GM12878 (cell line): ENCODE results near the gene NCBP1. TPM values are rescaled to one million over a fixed set of nuclear protein-coding genes. Genes with fewer than 3 reads are reported as not detected.

Experiments
- ATAC-seq: fragments of 200-7000 bp; cut with Tn5 transposase; 3 replicates; pipeline ENCODE4 v1.9.1; 2020; ENCODE audit warnings: mild to moderate bottlenecking, moderate library complexity
- BruUV-seq: library from RNA; stranded (reverse); fragments of 400-500 nt; replicated peaks from 2 replicates; lab custom pipeline; 2021; lab: Mats Ljungman, UMichigan
- CTCF ChIA-PET: fragments of 300-600 bp; sonication (Branson Sonifier 250); formaldehyde crosslinking; extraction: SDS; loops from one replicate; lab custom pipeline; 2021; ENCODE audit warnings: inconsistent platforms; lab: Yijun Ruan, JAX
- POLR2A ChIA-PET: fragments of 350-600 bp; formaldehyde crosslinking; extraction: SDS; loops from one replicate; lab custom pipeline; 2021; ENCODE audit warnings: inconsistent platforms; lab: Charles Lee
- RAD21 ChIA-PET: fragments of 300-600 bp; sonication (Branson Sonifier 250); formaldehyde crosslinking; loops from one replicate; lab custom pipeline; 2023; ENCODE audit warnings: antibody characterized with exemption; ENCODE audit not compliant: unreplicated experiment; lab: Charles Lee
- SMC1A ChIA-PET: fragments of 300-600 bp; sonication (Branson Sonifier 250); formaldehyde crosslinking; loops from one replicate; lab custom pipeline; 2023; ENCODE audit not compliant: unreplicated experiment, uncharacterized antibody; lab: Charles Lee
- DNase-seq: peaks from one replicate; pipeline ENCODE4 v3.0.0-alpha.2; 2011; ENCODE audit warnings: low read depth, low spot score
- FAIRE-seq: peaks from 3 replicates; lab custom pipeline; 2011; peaks lifted over from hg19 to GRCh38; lab: Jason Lieb, UNC
- H2AFZ ChIP-seq: 2 replicates; pipeline ENCODE4 v1.6.0; 2011; ENCODE audit warnings: low read depth, low read length, control low read depth; ENCODE audit not compliant: control insufficient read depth
- H3K27ac ChIP-seq: 2 replicates; pipeline ENCODE4 v1.5.1; 2011; ENCODE audit warnings: control low read depth; ENCODE audit not compliant: control insufficient read depth, insufficient read depth
- H3K27me3 ChIP-seq, 2 experiments: replicated peaks in 1 of 2; 2 replicates each; pipeline versions ENCODE4 v1.6.0 to v1.6.1; 2011; ENCODE audit warnings: low read length in 1 of 2; ENCODE audit not compliant: control insufficient read depth in 2 of 2, insufficient read depth in 2 of 2
- H3K36me3 ChIP-seq, 2 experiments: 2 replicates each; pipeline ENCODE4 v1.5.1; 2011; ENCODE audit warnings: low read length in 1 of 2; ENCODE audit not compliant: control insufficient read depth in 2 of 2, insufficient read depth in 2 of 2
- H3K4me1 ChIP-seq: 2 replicates; pipeline ENCODE4 v1.6.1; 2011; ENCODE audit warnings: mild to moderate bottlenecking, low read length, moderate library complexity, mixed read lengths; ENCODE audit not compliant: control insufficient read depth, insufficient read depth
- H3K4me2 ChIP-seq: 2 replicates; pipeline ENCODE4 v1.6.0; 2011; ENCODE audit warnings: control low read depth; ENCODE audit not compliant: control insufficient read depth, insufficient read depth
- H3K4me3 ChIP-seq: fragments of 200-600 bp; sonication (generic); 2 replicates; pipeline ENCODE4 v1.5.1; 2016
- H3K79me2 ChIP-seq: 2 replicates; pipeline ENCODE4 v1.6.0; 2011; ENCODE audit warnings: low read length; ENCODE audit not compliant: control insufficient read depth, insufficient read depth
- H3K9ac ChIP-seq: 2 replicates; pipeline ENCODE4 v1.8.0; 2011; ENCODE audit warnings: low read length, control low read depth, mixed read lengths; ENCODE audit not compliant: control insufficient read depth, insufficient read depth
- H3K9me3 ChIP-seq: replicated peaks from 3 replicates; pipeline ENCODE4 v1.5.1; 2011; ENCODE audit warnings: mild to moderate bottlenecking, low read length; ENCODE audit not compliant: control insufficient read depth, insufficient read depth
- H4K20me1 ChIP-seq: 2 replicates; pipeline ENCODE4 v1.6.0; 2011; ENCODE audit not compliant: control insufficient read depth, insufficient read depth
- CBFB ChIP-seq: IDR thresholded peaks from 2 replicates; pipeline ENCODE4 v1.6.1; 2016; ENCODE audit warnings: antibody characterized with exemption, low read depth
- CHD1 ChIP-seq: IDR thresholded peaks from 2 replicates; pipeline ENCODE4 v1.6.1; 2012; ENCODE audit warnings: low read depth, low read length, improper control_type of control experiment
- ETV6 ChIP-seq, 2 experiments: fragments of 450-650 bp in 1 of 2; IDR thresholded peaks in 1 of 2; conservative IDR thresholded peaks in 1 of 2; 2 replicates each; pipeline ENCODE4 v1.6.1; 2014; ENCODE audit warnings: antibody characterized with exemption in 1 of 2, borderline replicate concordance in 1 of 2, low read depth in 1 of 2, mild to moderate bottlenecking in 1 of 2, moderate library complexity in 1 of 2
- EZH2 ChIP-seq: IDR thresholded peaks from 2 replicates; pipeline ENCODE4 v1.6.1; 2012; ENCODE audit warnings: low read depth, mild to moderate bottlenecking, control low read depth, inconsistent platforms, low read length, borderline replicate concordance; ENCODE audit not compliant: control insufficient read depth
- FOXK2 ChIP-seq: fragments of 450-650 bp; IDR thresholded peaks from 2 replicates; pipeline ENCODE4 v1.6.1; 2017; ENCODE audit warnings: mild to moderate bottlenecking, moderate library complexity
- FOXM1 ChIP-seq: IDR thresholded peaks from 2 replicates; pipeline ENCODE4 v1.6.1; 2012; ENCODE audit warnings: low read depth, mild to moderate bottlenecking, inconsistent platforms, low read length, moderate library complexity
- GABPA ChIP-seq: IDR thresholded peaks from 2 replicates; pipeline ENCODE4 v1.6.1; 2014; ENCODE audit warnings: antibody characterized with exemption, low read depth, mild to moderate bottlenecking, inconsistent platforms
- LARP7 ChIP-seq: fragments of 450-650 bp; IDR thresholded peaks from 2 replicates; pipeline ENCODE4 v1.6.1; 2017; ENCODE audit warnings: mild to moderate bottlenecking
- NR2F1 ChIP-seq: fragments of 450-650 bp; conservative IDR thresholded peaks from 2 replicates; pipeline ENCODE4 v1.6.1; 2017; ENCODE audit warnings: mild to moderate bottlenecking
- POLR2AphosphoS5 ChIP-seq: IDR thresholded peaks from 2 replicates; pipeline ENCODE4 v1.6.1; 2011; ENCODE audit warnings: mild to moderate bottlenecking, low read length, inconsistent platforms
- RAD51 ChIP-seq: fragments of 450-650 bp; IDR thresholded peaks from 2 replicates; pipeline ENCODE4 v1.6.1; 2016; ENCODE audit warnings: moderate library complexity, mild to moderate bottlenecking, inconsistent platforms
- SPI1 ChIP-seq: IDR thresholded peaks from 2 replicates; pipeline ENCODE4 v1.6.1; 2011; ENCODE audit warnings: low read depth, mild to moderate bottlenecking, low read length, moderate library complexity, borderline replicate concordance; ENCODE audit not compliant: insufficient read depth
- SREBF2 ChIP-seq: IDR thresholded peaks from 2 replicates; pipeline ENCODE4 v1.6.1; 2012; ENCODE audit warnings: mild to moderate bottlenecking, low read length
- TAF1 ChIP-seq: IDR thresholded peaks from 2 replicates; pipeline ENCODE4 v1.6.1; 2011; ENCODE audit warnings: mild to moderate bottlenecking, low read depth, low read length, borderline replicate concordance
- TARDBP ChIP-seq: IDR thresholded peaks from 2 replicates; pipeline ENCODE4 v1.6.1; 2016; ENCODE audit warnings: borderline replicate concordance
- ZNF274 ChIP-seq: IDR thresholded peaks from one replicate; pipeline ENCODE4 v1.8.0; 2011; ENCODE audit not compliant: insufficient read length, insufficient read depth
- WGBS: methylation state at CpG from one replicate; pipeline ENCODE4 v1.1.6; 2016; ENCODE audit warnings: low lambda C conversion rate; ENCODE audit not compliant: insufficient replicate concordance, insufficient coverage; ENCODE audit errors: missing lambda C conversion rate; 5-methylcytosine and 5-hydroxymethylcytosine counted together
- in situ Hi-C: fragments of 300-500 bp; cut with MboI; formaldehyde crosslinking; loops from 9 replicates; pipeline ENCODE4 v1.14.3; 2018; ENCODE audit warnings: mixed read lengths
- intact Hi-C: fragments of 100-400 bp; cut with micrococcal nuclease; formaldehyde crosslinking; loops from one replicate; pipeline ENCODE4 v1.14.2; 2022; ENCODE audit not compliant: unreplicated experiment
- polyA plus RNA-seq, 11 experiments: library from polyadenylated mRNA; depleted of rRNA in 4 of 11; unstranded in 6 of 11; stranded (reverse) in 5 of 11; fragments of >200 nt; fragmentation: Nextera tagmentation in 4 of 11; fragmentation: Illumina TruSeq in 1 of 11; extraction: Ambion mirVana in 4 of 11; extraction: Trizol in 1 of 11; gene quantifications; 1 replicate in 1 of 11; 2 replicates in 10 of 11; pipeline versions ENCODE4 v1.2.1 to v1.2.3, GENCODE V29; 2011 to 2016; ENCODE audit warnings: inconsistent platforms in 2 of 11, missing spikeins in 2 of 11, low read depth in 1 of 11
- total RNA-seq, 4 experiments: library from RNA; depleted of rRNA in 3 of 4; stranded (reverse); fragments of >200 nt in 3 of 4; fragmentation: Illumina TruSeq in 1 of 4; extraction: Trizol in 1 of 4; gene quantifications; 2 replicates each; pipeline versions ENCODE4 v1.2.1 to v1.2.3, GENCODE V29; 2013 to 2021
- TF ChIP-seq, protein P1 (sequence below): fragments of 450-650 bp; IDR thresholded peaks from 2 replicates; pipeline ENCODE4 v1.6.1; 2017; ENCODE audit warnings: mild to moderate bottlenecking, low read depth, inconsistent platforms; ENCODE audit not compliant: poor library complexity, severe bottlenecking
- TF ChIP-seq, protein P2 (sequence below): fragments of 450-650 bp; IDR thresholded peaks from 2 replicates; pipeline ENCODE4 v1.6.1; 2017; ENCODE audit warnings: low read depth, mild to moderate bottlenecking, moderate library complexity
- TF ChIP-seq, protein P3 (sequence below): fragments of 450-650 bp; formaldehyde crosslinking; IDR thresholded peaks from 2 replicates; pipeline ENCODE4 v1.4.0; 2022; ENCODE audit warnings: mild to moderate bottlenecking, moderate library complexity

The NCBP1 gene
- total and polyA plus RNA-seq, 10 of the 15 experiments (the other 5 are each of a cell fraction or from before 2014, with no cell fraction given), result 14.7 to 70.9 (median 36.0) TPM

DNA sequence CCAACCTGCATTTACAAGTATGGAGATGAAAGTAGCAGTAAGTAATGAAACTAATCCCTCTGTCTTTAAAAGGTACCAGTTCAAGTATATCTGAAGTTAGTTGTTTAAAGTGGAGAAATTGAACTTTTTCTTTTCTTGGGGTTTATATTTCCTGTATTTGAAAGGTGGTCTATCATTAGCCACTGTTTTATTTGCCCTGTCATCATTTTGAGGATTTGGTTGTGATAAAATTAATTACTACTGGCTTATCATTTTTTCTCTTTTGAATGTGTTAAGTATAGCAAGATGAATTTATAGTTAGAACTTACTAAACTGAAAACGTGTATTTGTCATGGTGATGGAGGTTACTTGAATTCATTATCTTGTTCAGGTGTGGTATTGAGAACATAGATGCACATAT, 25.1 kb downstream of the NCBP1 start:
- intact Hi-C loops (no loop called here), in situ Hi-C loops (no loop called here)
- ChIA-PET RAD21 (no interaction called here), POLR2A (no interaction called here), CTCF (interaction anchor here (1.7 kb wide), 1 partner anchor 43 kb away, joined by 5 read pairs; no protein-coding TSS in a partner anchor), SMC1A (no interaction called here)
- ATAC-seq (no peak), DNase-seq (no peak), FAIRE-seq (no peak)
- no peaks in the 10 kb centered on the region for H3K4me1 ChIP-seq
- no peaks in the 10 kb centered on the region for H3K9me3 ChIP-seq
- H3K4me2 ChIP-seq, result no peak overlapping the region
- H3K27ac ChIP-seq, result no peak overlapping the region
- H3K36me3 ChIP-seq, result peaks cover 12 to 48% of the 10 kb centered on the region in 2 experiments
- no peaks in the 10 kb centered on the region for H3K27me3 ChIP-seq
- no TSS peak for BruUV-seq
- no peaks in the 10 kb centered on the region for H4K20me1 ChIP-seq
- no peak overlapping the region for H3K4me3 ChIP-seq
- no peaks in the 10 kb centered on the region for H3K79me2 ChIP-seq
- TF ChIP-seq FOXK2 (no peak), FOXM1 (no peak), CBFB (no peak), GABPA (no peak), ETV6 (conservative IDR thresholded peaks at IDR 0.05 in 1 of 2, IDR thresholded peaks at IDR 0.05 in 1 of 2; ENCODE audit: borderline replicate concordance in 1 of 2, low read depth in 1 of 2) (no peak), TARDBP (no peak), RAD51 (no peak), SPI1 (no peak), LARP7 (no peak), POLR2AphosphoS5 (no peak), TAF1 (no peak), SREBF2 (no peak), CHD1 (no peak), NR2F1 (no peak), ZNF274 (no peak), EZH2 (no peak)
- TF ChIP-seq, protein P1, sequence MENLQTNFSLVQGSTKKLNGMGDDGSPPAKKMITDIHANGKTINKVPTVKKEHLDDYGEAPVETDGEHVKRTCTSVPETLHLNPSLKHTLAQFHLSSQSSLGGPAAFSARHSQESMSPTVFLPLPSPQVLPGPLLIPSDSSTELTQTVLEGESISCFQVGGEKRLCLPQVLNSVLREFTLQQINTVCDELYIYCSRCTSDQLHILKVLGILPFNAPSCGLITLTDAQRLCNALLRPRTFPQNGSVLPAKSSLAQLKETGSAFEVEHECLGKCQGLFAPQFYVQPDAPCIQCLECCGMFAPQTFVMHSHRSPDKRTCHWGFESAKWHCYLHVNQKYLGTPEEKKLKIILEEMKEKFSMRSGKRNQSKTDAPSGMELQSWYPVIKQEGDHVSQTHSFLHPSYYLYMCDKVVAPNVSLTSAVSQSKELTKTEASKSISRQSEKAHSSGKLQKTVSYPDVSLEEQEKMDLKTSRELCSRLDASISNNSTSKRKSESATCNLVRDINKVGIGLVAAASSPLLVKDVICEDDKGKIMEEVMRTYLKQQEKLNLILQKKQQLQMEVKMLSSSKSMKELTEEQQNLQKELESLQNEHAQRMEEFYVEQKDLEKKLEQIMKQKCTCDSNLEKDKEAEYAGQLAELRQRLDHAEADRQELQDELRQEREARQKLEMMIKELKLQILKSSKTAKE, result no peak
- TF ChIP-seq, protein P2, sequence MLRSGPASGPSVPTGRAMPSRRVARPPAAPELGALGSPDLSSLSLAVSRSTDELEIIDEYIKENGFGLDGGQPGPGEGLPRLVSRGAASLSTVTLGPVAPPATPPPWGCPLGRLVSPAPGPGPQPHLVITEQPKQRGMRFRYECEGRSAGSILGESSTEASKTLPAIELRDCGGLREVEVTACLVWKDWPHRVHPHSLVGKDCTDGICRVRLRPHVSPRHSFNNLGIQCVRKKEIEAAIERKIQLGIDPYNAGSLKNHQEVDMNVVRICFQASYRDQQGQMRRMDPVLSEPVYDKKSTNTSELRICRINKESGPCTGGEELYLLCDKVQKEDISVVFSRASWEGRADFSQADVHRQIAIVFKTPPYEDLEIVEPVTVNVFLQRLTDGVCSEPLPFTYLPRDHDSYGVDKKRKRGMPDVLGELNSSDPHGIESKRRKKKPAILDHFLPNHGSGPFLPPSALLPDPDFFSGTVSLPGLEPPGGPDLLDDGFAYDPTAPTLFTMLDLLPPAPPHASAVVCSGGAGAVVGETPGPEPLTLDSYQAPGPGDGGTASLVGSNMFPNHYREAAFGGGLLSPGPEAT, result no peak
- TF ChIP-seq, protein P3, sequence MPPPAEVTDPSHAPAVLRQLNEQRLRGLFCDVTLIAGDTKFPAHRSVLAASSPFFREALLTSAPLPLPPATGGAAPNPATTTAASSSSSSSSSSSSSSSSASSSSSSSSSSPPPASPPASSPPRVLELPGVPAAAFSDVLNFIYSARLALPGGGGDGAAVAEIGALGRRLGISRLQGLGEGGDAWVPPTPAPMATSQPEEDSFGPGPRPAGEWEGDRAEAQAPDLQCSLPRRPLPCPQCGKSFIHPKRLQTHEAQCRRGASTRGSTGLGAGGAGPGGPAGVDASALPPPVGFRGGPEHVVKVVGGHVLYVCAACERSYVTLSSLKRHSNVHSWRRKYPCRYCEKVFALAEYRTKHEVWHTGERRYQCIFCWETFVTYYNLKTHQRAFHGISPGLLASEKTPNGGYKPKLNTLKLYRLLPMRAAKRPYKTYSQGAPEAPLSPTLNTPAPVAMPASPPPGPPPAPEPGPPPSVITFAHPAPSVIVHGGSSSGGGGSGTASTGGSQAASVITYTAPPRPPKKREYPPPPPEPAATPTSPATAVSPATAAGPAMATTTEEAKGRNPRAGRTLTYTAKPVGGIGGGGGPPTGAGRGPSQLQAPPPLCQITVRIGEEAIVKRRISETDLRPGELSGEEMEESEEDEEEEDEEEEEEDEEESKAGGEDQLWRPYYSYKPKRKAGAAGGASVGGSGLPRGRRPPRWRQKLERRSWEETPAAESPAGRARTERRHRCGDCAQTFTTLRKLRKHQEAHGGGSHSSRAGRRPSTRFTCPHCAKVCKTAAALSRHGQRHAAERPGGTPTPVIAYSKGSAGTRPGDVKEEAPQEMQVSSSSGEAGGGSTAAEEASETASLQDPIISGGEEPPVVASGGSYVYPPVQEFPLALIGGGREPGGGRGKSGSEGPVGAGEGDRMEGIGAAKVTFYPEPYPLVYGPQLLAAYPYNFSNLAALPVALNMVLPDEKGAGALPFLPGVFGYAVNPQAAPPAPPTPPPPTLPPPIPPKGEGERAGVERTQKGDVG (CRISPR knock-in tag), result no peak
- 100% methylated on average over 1 of the region's 1 CpG for WGBS
- H3K9ac ChIP-seq, result no peak overlapping the region
- H2AFZ ChIP-seq, result no peak overlapping the region
